SU-DHL-6 (cell line): Measurements from ENCODE around the gene RFESD.

Experiments used
- H2AFZ ChIP-seq: fragments of 200-600 bp; sonication (generic); 2 replicates; pipeline ENCODE4 v1.6.1; 2014; ENCODE audit warnings: low read depth, mild to moderate bottlenecking, moderate library complexity, mixed read lengths, antibody characterized with exemption, low read length; ENCODE audit not compliant: severe bottlenecking
- H3F3A ChIP-seq: fragments of 200-600 bp; shearing (Covaris generic); 2 replicates; pipeline ENCODE4 v1.6.0; 2016; ENCODE audit warnings: antibody characterized with exemption, mild to moderate bottlenecking; ENCODE audit not compliant: insufficient read depth
- H3K27ac ChIP-seq: fragments of 200-600 bp; sonication (generic); 2 replicates; pipeline ENCODE4 v1.5.1; 2016; ENCODE audit warnings: low read depth, mild to moderate bottlenecking, low read length, moderate library complexity, mixed read lengths
- H3K27me3 ChIP-seq: fragments of 200-600 bp; sonication (generic), shearing (Covaris generic); 2 replicates; pipeline ENCODE4 v1.6.0; 2014; ENCODE audit warnings: mild to moderate bottlenecking, low read length
- H3K36me3 ChIP-seq: fragments of 200-600 bp; sonication (generic); 2 replicates; pipeline ENCODE4 v1.6.1; 2014; ENCODE audit warnings: mild to moderate bottlenecking, low read length, mixed read lengths
- H3K4me2 ChIP-seq: fragments of 300-600, 200-600 bp; shearing (Covaris generic), sonication (generic); 2 replicates; pipeline ENCODE4 v1.6.0; 2014; ENCODE audit warnings: low read length, low read depth, mild to moderate bottlenecking; ENCODE audit not compliant: poor library complexity, severe bottlenecking
- H3K4me3 ChIP-seq: fragments of 200-600 bp; sonication (generic); 2 replicates; pipeline ENCODE4 v1.5.1; 2014; ENCODE audit warnings: antibody characterized with exemption, low read length, mild to moderate bottlenecking, mixed read lengths; ENCODE audit not compliant: insufficient read depth, poor library complexity, severe bottlenecking
- H3K79me2 ChIP-seq: fragments of 200-600 bp; sonication (generic); 2 replicates; pipeline ENCODE4 v1.6.1; 2014; ENCODE audit warnings: mild to moderate bottlenecking, low read length, moderate library complexity; ENCODE audit not compliant: insufficient read depth
- H3K9ac ChIP-seq: fragments of 200-600 bp; sonication (generic); 2 replicates; pipeline ENCODE4 v1.7.0; 2014; ENCODE audit warnings: mild to moderate bottlenecking, low read length
- H3K9me2 ChIP-seq: fragments of 200-600 bp; sonication (generic); replicated peaks from 2 replicates; pipeline ENCODE4 v1.6.1; 2014; ENCODE audit warnings: low read length; ENCODE audit not compliant: insufficient read depth
- H3K9me3 ChIP-seq: fragments of 200-600 bp; sonication (generic); 2 replicates; pipeline ENCODE4 v1.6.1; 2014; ENCODE audit warnings: low read length, mixed read lengths; ENCODE audit not compliant: insufficient read depth
- H4K20me1 ChIP-seq: fragments of 200-600 bp; sonication (generic); 2 replicates; pipeline ENCODE4 v1.6.1; 2014; ENCODE audit warnings: low read depth, mild to moderate bottlenecking, antibody characterized with exemption, low read length, moderate library complexity, mixed read lengths
- EZH2phosphoT487 ChIP-seq: fragments of 200-600 bp; sonication (generic), shearing (Covaris generic); conservative IDR thresholded peaks from 2 replicates; pipeline ENCODE4 v1.6.1; 2018; ENCODE audit warnings: mild to moderate bottlenecking, antibody characterized with exemption, low read length, moderate library complexity, mixed read lengths
- TF ChIP-seq, protein P1 (sequence below): fragments of 200-600 bp; sonication (generic); IDR thresholded peaks from one replicate; pipeline ENCODE4 v1.5.1; 2017; ENCODE audit warnings: antibody characterized with exemption, mild to moderate bottlenecking, low read length, moderate library complexity; ENCODE audit not compliant: insufficient read depth, poor library complexity, severe bottlenecking

The RFESD gene

GRCh38 chr5:95667678-95668077 lies 21.1 kb downstream of the RFESD start:
- no peaks in the 10 kb centered on the region for H3K27me3 ChIP-seq
- H3K9me2 ChIP-seq, result no peaks in the 10 kb centered on the region
- no peaks in the 10 kb centered on the region for H3K36me3 ChIP-seq
- H2AFZ ChIP-seq, result no peak overlapping the region
- TF ChIP-seq EZH2phosphoT487, result no peak
- TF ChIP-seq, protein P1, sequence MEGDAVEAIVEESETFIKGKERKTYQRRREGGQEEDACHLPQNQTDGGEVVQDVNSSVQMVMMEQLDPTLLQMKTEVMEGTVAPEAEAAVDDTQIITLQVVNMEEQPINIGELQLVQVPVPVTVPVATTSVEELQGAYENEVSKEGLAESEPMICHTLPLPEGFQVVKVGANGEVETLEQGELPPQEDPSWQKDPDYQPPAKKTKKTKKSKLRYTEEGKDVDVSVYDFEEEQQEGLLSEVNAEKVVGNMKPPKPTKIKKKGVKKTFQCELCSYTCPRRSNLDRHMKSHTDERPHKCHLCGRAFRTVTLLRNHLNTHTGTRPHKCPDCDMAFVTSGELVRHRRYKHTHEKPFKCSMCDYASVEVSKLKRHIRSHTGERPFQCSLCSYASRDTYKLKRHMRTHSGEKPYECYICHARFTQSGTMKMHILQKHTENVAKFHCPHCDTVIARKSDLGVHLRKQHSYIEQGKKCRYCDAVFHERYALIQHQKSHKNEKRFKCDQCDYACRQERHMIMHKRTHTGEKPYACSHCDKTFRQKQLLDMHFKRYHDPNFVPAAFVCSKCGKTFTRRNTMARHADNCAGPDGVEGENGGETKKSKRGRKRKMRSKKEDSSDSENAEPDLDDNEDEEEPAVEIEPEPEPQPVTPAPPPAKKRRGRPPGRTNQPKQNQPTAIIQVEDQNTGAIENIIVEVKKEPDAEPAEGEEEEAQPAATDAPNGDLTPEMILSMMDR, result no peak
- no peak overlapping the region for H3K27ac ChIP-seq
- H4K20me1 ChIP-seq, result no peaks in the 10 kb centered on the region
- no peaks in the 10 kb centered on the region for H3F3A ChIP-seq
- H3K4me2 ChIP-seq, result no peak overlapping the region
- H3K9me3 ChIP-seq, result no peaks in the 10 kb centered on the region
- H3K9ac ChIP-seq, result no peak overlapping the region
- no peaks in the 10 kb centered on the region for H3K79me2 ChIP-seq
- H3K4me3 ChIP-seq, result no peak overlapping the region

DNA sequence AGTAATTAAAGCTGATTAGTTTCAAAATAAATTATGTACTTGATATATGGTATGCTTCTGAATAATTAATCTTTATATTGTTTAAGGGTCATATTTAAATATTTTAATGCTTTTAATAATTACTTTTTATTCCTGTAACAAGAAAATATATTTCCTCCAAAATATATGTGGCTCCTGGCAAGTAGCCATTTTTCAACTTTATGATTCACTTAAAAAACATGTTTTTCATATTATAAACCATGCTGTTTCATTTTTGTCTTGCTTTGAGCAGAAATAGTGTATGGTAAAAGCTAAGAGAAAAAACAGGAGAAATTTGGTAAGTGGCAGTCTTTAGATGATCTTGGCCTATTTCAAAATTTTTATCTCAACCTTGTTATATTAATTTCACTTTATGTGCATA lies 21.6 kb downstream of the RFESD start:
- no peak overlapping the region for H2AFZ ChIP-seq
- no peaks in the 10 kb centered on the region for H3K27me3 ChIP-seq
- H3K27ac ChIP-seq, result no peak overlapping the region
- H3K4me2 ChIP-seq, result no peak overlapping the region
- no peaks in the 10 kb centered on the region for H3F3A ChIP-seq
- no peak for TF ChIP-seq EZH2phosphoT487
- TF ChIP-seq, protein P1, result no peak
- no peaks in the 10 kb centered on the region for H3K79me2 ChIP-seq
- H3K9me2 ChIP-seq, result no peaks in the 10 kb centered on the region
- no peaks in the 10 kb centered on the region for H4K20me1 ChIP-seq
- no peak overlapping the region for H3K9ac ChIP-seq
- no peaks in the 10 kb centered on the region for H3K36me3 ChIP-seq
- no peaks in the 10 kb centered on the region for H3K9me3 ChIP-seq
- H3K4me3 ChIP-seq, result no peak overlapping the region

GRCh38 chr5:95668728-95669127 lies 22.2 kb downstream of the RFESD start:
- no peaks in the 10 kb centered on the region for H3K27me3 ChIP-seq
- no peak overlapping the region for H3K4me3 ChIP-seq
- H2AFZ ChIP-seq, result no peak overlapping the region
- H3K79me2 ChIP-seq, result no peaks in the 10 kb centered on the region
- no peaks in the 10 kb centered on the region for H3F3A ChIP-seq
- H3K9me2 ChIP-seq, result no peaks in the 10 kb centered on the region
- H3K36me3 ChIP-seq, result no peaks in the 10 kb centered on the region
- no peak overlapping the region for H3K27ac ChIP-seq
- no peak overlapping the region for H3K9ac ChIP-seq
- no peaks in the 10 kb centered on the region for H3K9me3 ChIP-seq
- no peak overlapping the region for H3K4me2 ChIP-seq
- no peak for TF ChIP-seq EZH2phosphoT487
- TF ChIP-seq, protein P1, result no peak
- H4K20me1 ChIP-seq, result no peaks in the 10 kb centered on the region

- Histone ChIP-seq H3K79me2 (no peaks in the 10 kb centered on the region), H3K27me3 (no peaks in the 10 kb centered on the region), H3K4me3 (no peak overlapping the region), H3K4me2 (no peak overlapping the region), H2AFZ (no peak overlapping the region), H3K27ac (no peak overlapping the region), H3K9me2 (no peaks in the 10 kb centered on the region), H3F3A (no peaks in the 10 kb centered on the region), H4K20me1 (no peaks in the 10 kb centered on the region), H3K36me3 (no peaks in the 10 kb centered on the region), H3K9ac (no peak overlapping the region), H3K9me3 (no peaks in the 10 kb centered on the region)
- TF ChIP-seq, protein P1, result no peak
- TF ChIP-seq EZH2phosphoT487, result no peak
Measured at GRCh38 chr5:95669540-95669939, 23.0 kb downstream of the RFESD start.
